Transverse colon (tissue), 4 donors: Measurements from ENCODE around the gene HGFAC.

ENCODE experiments used
- POLR2A ChIP-seq: fragments of 450-650 bp; IDR thresholded peaks from one replicate; pipeline ENCODE4 v1.6.1; 2016; ENCODE audit warnings: antibody characterized with exemption, mild to moderate bottlenecking, moderate library complexity
- POLR2AphosphoS5 ChIP-seq, 3 donors: sonication (generic); formaldehyde crosslinking; IDR thresholded peaks; one replicate each; pipeline ENCODE4 v1.6.1; 2016; ENCODE audit warnings: antibody characterized with exemption in 3 of 3
- TF ChIP-seq, protein P1 (sequence below), 5 experiments: fragments of 200-600 bp in 3 of 5; fragments of 450-650 bp in 2 of 5; sonication (generic) in 3 of 5; IDR thresholded peaks; 1 replicate in 2 of 5; 2 replicates in 3 of 5; pipeline ENCODE4 v1.5.1; 2016 to 2017; ENCODE audit warnings: antibody characterized with exemption in 5 of 5, inconsistent platforms in 3 of 5, mild to moderate bottlenecking in 2 of 5, moderate library complexity in 1 of 5

DNA sequence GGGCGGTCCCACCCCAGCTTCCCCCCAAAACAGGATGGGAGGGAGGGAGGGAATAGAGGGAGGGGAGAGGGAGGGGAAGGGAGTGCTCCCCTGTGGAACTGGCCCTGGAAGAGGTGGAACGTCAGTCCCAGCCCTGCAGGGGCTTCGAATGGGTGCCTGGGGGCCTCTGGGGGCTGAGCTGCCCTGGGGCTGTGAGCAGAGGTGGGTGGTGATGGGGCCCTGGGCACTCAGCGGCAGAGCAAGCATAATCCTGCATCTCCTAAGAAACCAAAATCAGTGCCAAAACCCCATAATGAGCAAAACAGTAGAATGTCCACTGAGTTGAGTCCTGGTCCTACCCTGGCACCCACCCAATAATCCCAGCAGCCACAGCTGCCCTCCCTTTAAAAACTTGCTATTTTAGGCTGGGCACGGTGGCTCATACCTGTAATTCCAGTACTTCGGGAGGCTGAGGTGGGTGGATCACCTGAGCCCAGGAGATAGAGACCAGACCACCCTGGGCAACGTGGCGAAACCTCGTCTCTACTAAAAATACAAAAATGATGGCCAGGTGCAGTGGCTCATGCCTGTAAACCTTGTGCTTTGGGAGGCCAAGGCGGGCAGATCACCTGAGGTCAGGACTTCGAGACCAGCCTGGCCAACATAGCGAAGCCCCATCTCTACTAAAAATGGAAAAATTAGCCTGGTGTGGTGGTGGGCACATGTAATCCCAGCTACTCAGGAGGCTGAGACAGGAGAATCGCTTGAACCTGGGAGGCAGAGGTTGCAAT is 32.4 kb downstream of the HGFAC start:
- TF ChIP-seq, protein P1, sequence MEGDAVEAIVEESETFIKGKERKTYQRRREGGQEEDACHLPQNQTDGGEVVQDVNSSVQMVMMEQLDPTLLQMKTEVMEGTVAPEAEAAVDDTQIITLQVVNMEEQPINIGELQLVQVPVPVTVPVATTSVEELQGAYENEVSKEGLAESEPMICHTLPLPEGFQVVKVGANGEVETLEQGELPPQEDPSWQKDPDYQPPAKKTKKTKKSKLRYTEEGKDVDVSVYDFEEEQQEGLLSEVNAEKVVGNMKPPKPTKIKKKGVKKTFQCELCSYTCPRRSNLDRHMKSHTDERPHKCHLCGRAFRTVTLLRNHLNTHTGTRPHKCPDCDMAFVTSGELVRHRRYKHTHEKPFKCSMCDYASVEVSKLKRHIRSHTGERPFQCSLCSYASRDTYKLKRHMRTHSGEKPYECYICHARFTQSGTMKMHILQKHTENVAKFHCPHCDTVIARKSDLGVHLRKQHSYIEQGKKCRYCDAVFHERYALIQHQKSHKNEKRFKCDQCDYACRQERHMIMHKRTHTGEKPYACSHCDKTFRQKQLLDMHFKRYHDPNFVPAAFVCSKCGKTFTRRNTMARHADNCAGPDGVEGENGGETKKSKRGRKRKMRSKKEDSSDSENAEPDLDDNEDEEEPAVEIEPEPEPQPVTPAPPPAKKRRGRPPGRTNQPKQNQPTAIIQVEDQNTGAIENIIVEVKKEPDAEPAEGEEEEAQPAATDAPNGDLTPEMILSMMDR (IDR thresholded peaks at IDR 0.05), result no peak
- TF ChIP-seq POLR2A (no peak), POLR2AphosphoS5 (IDR thresholded peaks at IDR 0.05) (no peak)
